A673 (cell line): ENCODE results near the gene C1orf159. TPM values are rescaled to one million over a fixed set of nuclear protein-coding genes. Genes with fewer than 3 reads are reported as not detected.

ENCODE experiments used
- BruUV-seq: library from RNA; stranded (reverse); fragments of 400-500 nt; replicated peaks from 2 replicates; lab custom pipeline; 2021; lab: Mats Ljungman, UMichigan
- CTCF ChIA-PET: fragments of 300-600 bp; sonication (Branson Sonifier 250); formaldehyde crosslinking; loops from one replicate; lab custom pipeline; 2022; ENCODE audit warnings: antibody characterized with exemption; lab: Charles Lee
- POLR2A ChIA-PET: fragments of 300-600 bp; sonication (Branson Sonifier 250); formaldehyde crosslinking; loops from one replicate; lab custom pipeline; 2022; ENCODE audit warnings: antibody characterized with exemption; ENCODE audit not compliant: low non-redundant PET; lab: Charles Lee
- DNase-seq: peaks from one replicate; pipeline ENCODE4 v3.0.0-alpha.2; 2015; ENCODE audit warnings: low spot score
- H3K27ac ChIP-seq: fragments of 200-600 bp; sonication (generic); 2 replicates; pipeline ENCODE4 v1.5.1; 2016; ENCODE audit warnings: mixed run types, low read depth, mild to moderate bottlenecking, mixed read lengths, antibody characterized with exemption, low read length; ENCODE audit not compliant: poor library complexity, severe bottlenecking
- H3K27me3 ChIP-seq: fragments of 200-600 bp; sonication (generic); replicated peaks from 2 replicates; pipeline ENCODE4 v1.6.1; 2017; ENCODE audit warnings: mixed run types, low read depth, mild to moderate bottlenecking, mixed read lengths, antibody characterized with exemption, low read length; ENCODE audit not compliant: insufficient read depth, poor library complexity
- H3K36me3 ChIP-seq: fragments of 200-600 bp; sonication (generic); 2 replicates; pipeline ENCODE4 v1.6.1; 2016; ENCODE audit warnings: mixed run types, mild to moderate bottlenecking, mixed read lengths, antibody characterized with exemption, low read length; ENCODE audit not compliant: insufficient read depth, poor library complexity, severe bottlenecking
- H3K4me1 ChIP-seq: fragments of 200-600 bp; sonication (generic); 2 replicates; pipeline ENCODE4 v1.6.1; 2017; ENCODE audit warnings: mixed run types, mild to moderate bottlenecking, mixed read lengths, antibody characterized with exemption, low read length; ENCODE audit not compliant: insufficient read depth, poor library complexity, severe bottlenecking
- H3K4me3 ChIP-seq: fragments of 200-600 bp; sonication (generic); 2 replicates; pipeline ENCODE4 v1.5.1; 2016; ENCODE audit warnings: low read depth, mixed run types, mild to moderate bottlenecking, mixed read lengths, low read length; ENCODE audit not compliant: poor library complexity, severe bottlenecking
- H3K9me3 ChIP-seq: fragments of 200-600 bp; sonication (generic); 2 replicates; pipeline ENCODE4 v1.6.1; 2016; ENCODE audit warnings: mixed run types, low read depth, mild to moderate bottlenecking, mixed read lengths, antibody characterized with exemption, low read length; ENCODE audit not compliant: poor library complexity, severe bottlenecking
- CTCF ChIP-seq: fragments of 300-800, 200-600 bp; sonication (generic); conservative IDR thresholded peaks from 2 replicates; pipeline ENCODE4 v1.5.1; 2017; ENCODE audit warnings: low read depth, mild to moderate bottlenecking, antibody characterized with exemption, low read length, moderate library complexity, mixed read lengths
- EZH2 ChIP-seq: fragments of 200-600 bp; sonication (generic); IDR thresholded peaks from 2 replicates; pipeline ENCODE4 v1.6.1; 2017; ENCODE audit warnings: borderline replicate concordance, low read depth, mild to moderate bottlenecking, mixed read lengths, antibody characterized with exemption, low read length; ENCODE audit not compliant: poor library complexity, severe bottlenecking
- intact Hi-C: fragments of 100-400 bp; cut with micrococcal nuclease; formaldehyde crosslinking; loops from one replicate; pipeline ENCODE4 v1.10.0; 2022; ENCODE audit not compliant: unreplicated experiment
- total RNA-seq: library from RNA; stranded (reverse); gene quantifications from 2 replicates; pipeline ENCODE4 v1.2.3, GENCODE V29; 2021

C1orf159 gene
- total RNA-seq, 1 experiment from 2014 or later = 26.8 TPM

- peaks cover 2% of the 10 kb centered on the region for H3K9me3 ChIP-seq
- DNase-seq = peak; percentile 27
- ChIA-PET CTCF (interaction anchor here (0.6 kb wide), 1 partner anchor 139 kb away, joined by 3 read pairs; no protein-coding TSS in a partner anchor), POLR2A (interaction anchor here (0.5 kb wide), 1 partner anchor 100 kb away, joined by 3 read pairs; no protein-coding TSS in a partner anchor)
- peak overlapping the region; percentile 55 for H3K4me3 ChIP-seq
- no peak for TF ChIP-seq EZH2
- no peak for TF ChIP-seq CTCF
- BruUV-seq = no TSS peak
- H3K36me3 ChIP-seq = no peaks in the 10 kb centered on the region
- H3K4me1 ChIP-seq = peaks cover 13% of the 10 kb centered on the region
- H3K27ac ChIP-seq = peak overlapping the region; percentile 89
- intact Hi-C loops = no loop called here
- H3K27me3 ChIP-seq = no peaks in the 10 kb centered on the region
Measured at GRCh38 chr1:1157914-1158710, 42.2 kb upstream of the C1orf159 start.

- intact Hi-C loops = no loop called here
- Histone ChIP-seq H3K27me3 (no peaks in the 10 kb centered on the region), H3K27ac (peak overlapping the region; percentile 89), H3K36me3 (no peaks in the 10 kb centered on the region), H3K9me3 (peaks cover 3% of the 10 kb centered on the region), H3K4me3 (peak overlapping the region; percentile 55), H3K4me1 (peaks cover 13% of the 10 kb centered on the region)
- TF ChIP-seq EZH2 (no peak), CTCF (no peak)
- ChIA-PET POLR2A (no interaction called here), CTCF (interaction anchor here (0.6 kb wide), 1 partner anchor 138 kb away, joined by 3 read pairs; no protein-coding TSS in a partner anchor)
- peak; percentile 94 for DNase-seq
- no TSS peak for BruUV-seq
Measured at GRCh38 chr1:1157426-1157913, 41.6 kb upstream of the C1orf159 start.

GRCh38 chr1:1157033-1157365 lies 41.1 kb upstream of the C1orf159 start:
- BruUV-seq = no TSS peak
- Histone ChIP-seq H3K27me3 (no peaks in the 10 kb centered on the region), H3K36me3 (no peaks in the 10 kb centered on the region), H3K4me1 (peaks cover 13% of the 10 kb centered on the region), H3K4me3 (no peak overlapping the region), H3K27ac (no peak overlapping the region), H3K9me3 (peaks cover 3% of the 10 kb centered on the region)
- POLR2A ChIA-PET = no interaction called here
- DNase-seq = no peak
- CTCF ChIA-PET = no interaction called here
- intact Hi-C loops = no loop called here
- TF ChIP-seq CTCF (no peak), EZH2 (no peak)
